ENCODE measurements around the gene NFATC1.

Gene NFATC1

GRCh38 chr18:79489051-79489898, 93.5 kb downstream of the NFATC1 start:
- Histone ChIP-seq H3K4me3 (ENCODE audit: low read depth, low read length) (no peak overlapping the region), H3K36me3 (ENCODE audit: insufficient read depth, low read length) (no peaks in the 10 kb centered on the region), H3K27ac (ENCODE audit: low read depth, low read length) (no peak overlapping the region), H2AFZ (ENCODE audit: low read length, unreplicated experiment) (no peak overlapping the region), H3K4me1 (ENCODE audit: control insufficient read depth, insufficient read depth, low read length, unreplicated experiment) (no peaks in the 10 kb centered on the region), H3K27me3 (ENCODE audit: insufficient read depth, low read length) (no peaks in the 10 kb centered on the region), H3K79me2 (ENCODE audit: control insufficient read depth, insufficient read depth, low read length, unreplicated experiment) (no peaks in the 10 kb centered on the region)

- Histone ChIP-seq H3K27ac (ENCODE audit: low read depth, low read length) (no peak overlapping the region), H3K36me3 (ENCODE audit: insufficient read depth, low read length) (no peaks in the 10 kb centered on the region), H2AFZ (ENCODE audit: low read length, unreplicated experiment) (no peak overlapping the region), H3K27me3 (ENCODE audit: insufficient read depth, low read length) (no peaks in the 10 kb centered on the region), H3K4me1 (ENCODE audit: control insufficient read depth, insufficient read depth, low read length, unreplicated experiment) (no peaks in the 10 kb centered on the region), H3K4me3 (ENCODE audit: low read depth, low read length) (no peak overlapping the region), H3K79me2 (ENCODE audit: control insufficient read depth, insufficient read depth, low read length, unreplicated experiment) (no peaks in the 10 kb centered on the region)
Observed at GRCh38 chr18:79489899-79490625, 94.3 kb downstream of the NFATC1 start.

GRCh38 chr18:79490626-79491041, 94.9 kb downstream of the NFATC1 start:
- Histone ChIP-seq H2AFZ (ENCODE audit: low read length, unreplicated experiment) (no peak overlapping the region), H3K79me2 (ENCODE audit: control insufficient read depth, insufficient read depth, low read length, unreplicated experiment) (no peaks in the 10 kb centered on the region), H3K36me3 (ENCODE audit: insufficient read depth, low read length) (no peaks in the 10 kb centered on the region), H3K27me3 (ENCODE audit: insufficient read depth, low read length) (no peaks in the 10 kb centered on the region), H3K27ac (ENCODE audit: low read depth, low read length) (no peak overlapping the region), H3K4me3 (ENCODE audit: low read depth, low read length) (no peak overlapping the region), H3K4me1 (ENCODE audit: control insufficient read depth, insufficient read depth, low read length, unreplicated experiment) (no peaks in the 10 kb centered on the region)

GRCh38 chr18:79491081-79491551, 95.4 kb downstream of the NFATC1 start:
- no peaks in the 10 kb centered on the region for H3K27me3 ChIP-seq (ENCODE audit: insufficient read depth, low read length)
- H2AFZ ChIP-seq (ENCODE audit: low read length, unreplicated experiment): no peak overlapping the region
- no peaks in the 10 kb centered on the region for H3K36me3 ChIP-seq (ENCODE audit: insufficient read depth, low read length)
- H3K4me3 ChIP-seq (ENCODE audit: low read depth, low read length): no peak overlapping the region
- H3K27ac ChIP-seq (ENCODE audit: low read depth, low read length): no peak overlapping the region
- no peaks in the 10 kb centered on the region for H3K79me2 ChIP-seq (ENCODE audit: control insufficient read depth, insufficient read depth, low read length, unreplicated experiment)
- H3K4me1 ChIP-seq (ENCODE audit: control insufficient read depth, insufficient read depth, low read length, unreplicated experiment): no peaks in the 10 kb centered on the region

- Histone ChIP-seq H2AFZ (ENCODE audit: low read length, unreplicated experiment) (no peak overlapping the region), H3K27ac (ENCODE audit: low read depth, low read length) (no peak overlapping the region), H3K4me1 (ENCODE audit: control insufficient read depth, insufficient read depth, low read length, unreplicated experiment) (no peaks in the 10 kb centered on the region), H3K4me3 (ENCODE audit: low read depth, low read length) (no peak overlapping the region), H3K36me3 (ENCODE audit: insufficient read depth, low read length) (no peaks in the 10 kb centered on the region), H3K79me2 (ENCODE audit: control insufficient read depth, insufficient read depth, low read length, unreplicated experiment) (no peaks in the 10 kb centered on the region), H3K27me3 (ENCODE audit: insufficient read depth, low read length) (no peaks in the 10 kb centered on the region)
Observed at GRCh38 chr18:79493211-79493800, 97.6 kb downstream of the NFATC1 start.

GRCh38 chr18:79493801-79494211, 98.1 kb downstream of the NFATC1 start:
- Histone ChIP-seq H3K27me3 (ENCODE audit: insufficient read depth, low read length) (peaks cover under 1% of the 10 kb centered on the region; the same call in 1 of the 2 replicates), H3K4me3 (ENCODE audit: low read depth, low read length) (no peak overlapping the region), H3K36me3 (ENCODE audit: insufficient read depth, low read length) (no peaks in the 10 kb centered on the region), H3K27ac (ENCODE audit: low read depth, low read length) (no peak overlapping the region), H2AFZ (ENCODE audit: low read length, unreplicated experiment) (no peak overlapping the region), H3K79me2 (ENCODE audit: control insufficient read depth, insufficient read depth, low read length, unreplicated experiment) (no peaks in the 10 kb centered on the region), H3K4me1 (ENCODE audit: control insufficient read depth, insufficient read depth, low read length, unreplicated experiment) (no peaks in the 10 kb centered on the region)

GRCh38 chr18:79494936-79495335, 99.2 kb downstream of the NFATC1 start:
- H3K36me3 ChIP-seq (ENCODE audit: insufficient read depth, low read length): no peaks in the 10 kb centered on the region

GRCh38 chr18:79495591-79496071, 99.9 kb downstream of the NFATC1 start:
- H3K4me1 ChIP-seq (ENCODE audit: control insufficient read depth, insufficient read depth, low read length, unreplicated experiment): no peaks in the 10 kb centered on the region
- no peak overlapping the region for H2AFZ ChIP-seq (ENCODE audit: low read length, unreplicated experiment)
- H3K36me3 ChIP-seq (ENCODE audit: insufficient read depth, low read length): no peaks in the 10 kb centered on the region
- no peaks in the 10 kb centered on the region for H3K79me2 ChIP-seq (ENCODE audit: control insufficient read depth, insufficient read depth, low read length, unreplicated experiment)
- H3K27me3 ChIP-seq (ENCODE audit: insufficient read depth, low read length): peaks cover 5% of the 10 kb centered on the region
- no peak overlapping the region for H3K27ac ChIP-seq (ENCODE audit: low read depth, low read length)
- H3K4me3 ChIP-seq (ENCODE audit: low read depth, low read length): no peak overlapping the region

More at GRCh38 chr18:79494936-79495335, 99.2 kb downstream of the NFATC1 start:
- no peaks in the 10 kb centered on the region for H3K4me1 ChIP-seq (ENCODE audit: control insufficient read depth, insufficient read depth, low read length, unreplicated experiment)
- no peaks in the 10 kb centered on the region for H3K79me2 ChIP-seq (ENCODE audit: control insufficient read depth, insufficient read depth, low read length, unreplicated experiment)
- no peak overlapping the region for H3K27ac ChIP-seq (ENCODE audit: low read depth, low read length)
- no peak overlapping the region for H3K4me3 ChIP-seq (ENCODE audit: low read depth, low read length)
- H2AFZ ChIP-seq (ENCODE audit: low read length, unreplicated experiment): no peak overlapping the region
- peaks cover 5% of the 10 kb centered on the region for H3K27me3 ChIP-seq (ENCODE audit: insufficient read depth, low read length)

- no peaks in the 10 kb centered on the region for H3K36me3 ChIP-seq (ENCODE audit: insufficient read depth, low read length)
- H3K4me3 ChIP-seq (ENCODE audit: low read depth, low read length): no peak overlapping the region
- no peaks in the 10 kb centered on the region for H3K79me2 ChIP-seq (ENCODE audit: control insufficient read depth, insufficient read depth, low read length, unreplicated experiment)
- H3K27ac ChIP-seq (ENCODE audit: low read depth, low read length): no peak overlapping the region
- no peak overlapping the region for H2AFZ ChIP-seq (ENCODE audit: low read length, unreplicated experiment)
- H3K27me3 ChIP-seq (ENCODE audit: insufficient read depth, low read length): peaks cover 5% of the 10 kb centered on the region
- H3K4me1 ChIP-seq (ENCODE audit: control insufficient read depth, insufficient read depth, low read length, unreplicated experiment): no peaks in the 10 kb centered on the region
Observed at GRCh38 chr18:79496237-79496977, 100.7 kb downstream of the NFATC1 start.

Measured in ACC112 (cell line).